ENCODE measurements around the gene SLC26A2. TPM values are rescaled to one million over a fixed set of nuclear protein-coding genes. Genes with fewer than 3 reads are reported as not detected.

SLC26A2 gene
- total RNA-seq, 2 donors from 2014 or later: 6.9 to 8.9 TPM

Other genes starting within 250 kb of the SLC26A2 start
- gene PPARGC1B, start 230.4 kb upstream of the SLC26A2 start, total RNA-seq: 1 to 10 TPM; 1.9 to 5.8 TPM
- not detected for gene PDE6A, start 16.0 kb upstream of the SLC26A2 start, total RNA-seq
- 1 to 10 TPM; 2.4 to 3.3 TPM for gene TIGD6, start 39.9 kb downstream of the SLC26A2 start, total RNA-seq
- gene HMGXB3, start 40.0 kb downstream of the SLC26A2 start, total RNA-seq: 10 to 100 TPM; 28.2 to 42.6 TPM
- gene CSF1R, start 125.8 kb downstream of the SLC26A2 start, total RNA-seq: 1 to 10 TPM in 1 of 2 donors, under 1 TPM in 1; 0.87 to 2.8 TPM
- under 1 TPM; 0.26 to 0.76 TPM for gene PDGFRB, start 195.1 kb downstream of the SLC26A2 start, total RNA-seq
- not detected for gene CDX1, start 206.0 kb downstream of the SLC26A2 start, total RNA-seq
- gene SLC6A7, start 229.3 kb downstream of the SLC26A2 start, total RNA-seq: not detected